ENCODE measurements around the gene CCNG1.
"Not testable (repeated sequence)": the region's sequence is repeated elsewhere in the genome, so short reads cannot be mapped to it uniquely, and the experiment has no call there.

The CCNG1 gene

DNA sequence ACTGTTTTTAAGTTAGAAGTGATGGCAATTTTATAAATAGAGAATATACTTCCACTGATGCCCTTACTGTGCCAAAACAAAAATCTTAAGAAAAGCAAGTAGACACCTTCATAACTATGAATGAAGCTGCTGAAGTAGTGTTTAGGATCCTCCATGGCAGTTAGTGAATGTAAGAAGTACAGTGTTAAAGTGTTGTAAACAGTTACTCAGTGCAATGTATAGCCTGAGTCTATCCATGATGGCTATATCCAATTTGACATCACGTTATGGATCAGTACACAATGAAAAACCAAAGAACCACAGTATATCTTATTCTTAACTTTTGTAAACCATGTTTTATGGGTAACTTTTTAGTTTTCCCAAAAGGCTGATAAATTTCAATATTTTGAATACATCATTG is 7.1 kb downstream of the CCNG1 start:
- no peak for DNase-seq

DNA sequence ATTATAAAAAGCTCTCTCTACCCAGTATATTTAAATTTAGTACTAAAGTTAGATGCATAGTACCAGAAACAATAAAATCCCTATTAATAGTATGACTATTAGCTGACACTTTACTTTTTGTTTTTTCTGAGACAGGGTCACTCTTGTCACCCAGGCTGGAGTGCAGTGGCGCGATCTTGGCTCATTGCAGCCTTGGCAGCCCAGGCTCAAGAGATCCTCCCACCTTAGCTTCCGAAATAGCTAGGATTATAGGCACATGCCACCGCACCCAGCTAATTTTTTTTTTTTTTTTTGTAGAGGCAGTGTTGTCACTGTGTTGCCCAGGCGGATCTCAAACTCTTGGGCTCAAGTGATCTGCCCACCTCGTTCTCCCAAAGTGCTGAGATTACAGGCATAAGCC is 8.0 kb downstream of the CCNG1 start:
- no peak for DNase-seq

- DNase-seq = no peak
These were observed 9.8 kb downstream of the CCNG1 start for GRCh38 chr5:163447191-163447590.

GRCh38 chr5:163447875-163448274 is 10.5 kb downstream of the CCNG1 start:
- DNase-seq = no peak

GRCh38 chr5:163448491-163448890 is 11.1 kb downstream of the CCNG1 start:
- DNase-seq = no peak

- no peak for DNase-seq
These were observed 14.1 kb downstream of the CCNG1 start for GRCh38 chr5:163451489-163451888.

GRCh38 chr5:163453705-163454104 is 16.3 kb downstream of the CCNG1 start:
- no peak for DNase-seq

- DNase-seq = not testable (repeated sequence)
These were observed 18.0 kb downstream of the CCNG1 start for GRCh38 chr5:163455406-163455805.

GRCh38 chr5:163456029-163456589 is 18.7 kb downstream of the CCNG1 start:
- DNase-seq = no peak

DNA sequence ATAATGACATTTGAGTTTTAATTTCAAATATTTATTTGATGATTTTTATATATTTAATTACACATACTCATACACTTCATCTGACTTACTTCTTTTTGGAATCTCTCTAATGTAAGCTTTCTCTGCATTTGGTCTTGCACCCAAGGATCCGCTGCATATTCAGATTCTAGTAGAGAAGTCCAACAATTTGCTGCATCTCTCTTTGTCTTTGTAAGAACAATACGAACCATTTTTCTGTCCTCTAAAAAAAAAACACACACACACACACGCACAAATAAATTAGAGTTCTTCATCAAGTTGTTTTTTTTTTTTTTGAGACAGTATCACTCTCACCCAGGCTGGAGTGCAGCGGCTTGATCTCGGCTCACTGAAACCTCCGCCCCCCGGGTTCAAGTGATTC is 19.4 kb downstream of the CCNG1 start:
- DNase-seq = no peak

GRCh38 chr5:163458778-163459385 is 21.5 kb downstream of the CCNG1 start:
- DNase-seq = peak; percentile 52

DNA sequence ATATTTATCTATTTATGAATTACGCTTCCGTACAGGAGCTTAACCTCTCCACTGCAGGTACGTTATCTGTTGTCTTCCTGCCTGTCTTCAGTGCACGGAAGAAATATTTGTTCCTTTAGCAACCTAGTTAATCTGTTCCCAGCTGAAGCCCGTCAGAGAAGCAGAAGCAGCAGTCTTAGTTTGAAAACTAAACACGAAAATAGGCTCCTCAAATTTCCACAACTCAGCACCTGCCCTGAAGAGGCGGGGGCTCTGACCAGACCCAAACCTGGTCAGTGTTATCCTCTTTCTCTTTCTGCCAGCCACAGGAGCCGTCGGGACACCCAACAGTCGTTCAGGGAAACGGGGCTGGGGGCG is 22.0 kb downstream of the CCNG1 start:
- DNase-seq = no peak

DNA sequence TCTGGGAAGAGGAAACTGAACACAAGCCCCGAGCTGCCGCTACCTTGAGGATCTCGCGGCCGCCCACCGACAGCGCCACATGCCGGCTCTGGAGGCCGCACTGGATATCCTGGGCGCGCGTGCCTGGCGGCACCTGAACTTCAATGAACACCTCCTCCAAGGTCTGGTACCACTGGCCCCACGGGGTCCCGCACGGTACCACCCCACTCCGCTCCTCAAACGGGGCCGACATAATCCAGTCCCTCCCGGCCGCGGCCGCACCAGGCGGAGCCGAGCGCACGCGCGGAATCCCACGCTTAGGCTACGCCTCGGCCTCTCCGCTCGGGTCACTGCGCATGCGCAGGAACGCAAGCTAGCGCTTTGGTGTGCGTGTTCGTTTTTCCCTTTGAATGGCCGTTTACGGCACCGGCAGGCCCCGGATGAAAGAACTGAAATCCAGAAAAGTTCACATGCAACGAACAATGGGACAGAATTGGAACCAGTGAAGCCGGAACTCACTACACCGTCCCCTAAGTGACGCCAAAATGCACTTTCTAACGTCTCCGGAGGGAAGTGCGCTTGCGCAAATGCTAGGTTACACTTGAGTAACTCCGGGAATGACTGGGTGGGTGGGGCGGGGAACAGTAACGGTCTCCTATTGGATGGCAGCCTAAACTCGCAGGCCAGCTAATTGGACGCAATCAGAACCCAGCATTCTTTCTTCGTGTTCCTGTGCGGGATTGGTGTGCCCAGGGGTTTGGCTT is 22.6 kb downstream of the CCNG1 start, which contains the start of gene NUDCD2:
TSS of gene NUDCD2 (minus strand) at position 284 of the 743 bp plus-strand sequence. CDS start at position 232, 52 bp downstream.
- DNase-seq = peak; percentile 99

- peak; percentile 68 for DNase-seq
These were observed 23.3 kb downstream of the CCNG1 start, which contains the start of gene HMMR for GRCh38 chr5:163460562-163461171. Gene HMMR, plus strand, starts transcription at chr5:163460632. Its CDS starts 61 bp downstream, at chr5:163460693.

DNA sequence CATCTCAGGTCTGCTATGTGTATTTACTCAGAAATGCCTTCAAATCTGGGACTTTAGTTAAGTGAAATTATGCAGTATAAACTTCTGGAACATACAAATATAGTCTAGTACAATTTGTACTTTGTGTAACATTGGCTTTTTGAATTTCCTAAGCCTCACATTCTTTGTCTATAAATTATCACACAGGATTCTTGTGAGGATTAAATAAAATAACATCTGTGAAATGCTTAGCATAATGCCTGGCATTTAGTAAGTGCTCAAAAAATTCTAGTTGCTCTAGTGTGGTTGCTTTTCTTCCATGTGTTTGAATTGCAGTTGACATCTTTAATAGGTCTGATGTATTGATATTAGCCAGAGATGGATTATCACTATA is 25.7 kb downstream of the CCNG1 start:
- DNase-seq = no peak

- no peak for DNase-seq
These were observed 30.3 kb downstream of the CCNG1 start for GRCh38 chr5:163467682-163468081.

GRCh38 chr5:163473635-163474243 is 36.3 kb downstream of the CCNG1 start:
- DNase-seq = peak; percentile 54

GRCh38 chr5:163475411-163475810 is 38.0 kb downstream of the CCNG1 start:
- DNase-seq = no peak

DNA sequence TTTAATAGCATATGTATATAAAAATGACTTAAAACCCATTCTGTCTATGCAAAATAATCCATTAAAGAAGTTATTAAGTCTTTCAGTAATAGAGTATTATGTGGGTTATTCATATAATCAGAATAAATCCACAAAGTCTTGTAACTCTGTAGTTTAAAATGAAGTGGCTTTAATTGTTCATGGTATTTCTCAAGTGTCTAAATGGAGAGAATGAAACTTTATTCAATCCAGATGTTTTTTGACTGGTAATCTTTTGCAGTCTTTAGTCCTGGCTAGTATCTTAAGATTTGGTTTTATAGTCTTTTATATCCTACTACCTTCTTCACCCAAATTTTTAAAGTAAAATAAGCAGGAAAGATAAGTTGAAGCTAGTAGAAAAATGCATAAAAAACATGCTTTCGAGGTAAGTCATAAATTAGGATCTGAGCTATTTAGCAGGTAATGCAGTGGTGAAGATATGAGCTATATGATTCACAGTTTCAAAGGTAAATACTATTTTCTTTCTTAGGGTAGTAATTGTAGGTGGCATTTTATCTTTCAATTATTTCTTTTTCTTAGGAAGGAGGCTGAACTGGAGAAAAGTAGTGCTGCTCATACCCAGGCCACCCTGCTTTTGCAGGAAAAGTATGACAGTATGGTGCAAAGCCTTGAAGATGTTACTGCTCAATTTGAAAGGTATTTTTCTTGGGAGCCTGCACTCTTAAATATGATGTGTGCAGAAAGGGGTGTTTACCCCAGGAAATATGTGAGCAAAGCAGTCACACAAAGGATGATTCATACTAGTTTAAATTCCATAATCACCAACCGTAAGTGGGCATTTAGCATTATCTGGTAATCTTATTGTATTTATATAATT is 41.0 kb downstream of the CCNG1 start:
- DNase-seq = no peak

- DNase-seq = no peak
These were observed 41.5 kb downstream of the CCNG1 start for GRCh38 chr5:163478982-163479271.

GRCh38 chr5:163489055-163489744 is 51.8 kb downstream of the CCNG1 start:
- DNase-seq = peak; percentile 65

DNA sequence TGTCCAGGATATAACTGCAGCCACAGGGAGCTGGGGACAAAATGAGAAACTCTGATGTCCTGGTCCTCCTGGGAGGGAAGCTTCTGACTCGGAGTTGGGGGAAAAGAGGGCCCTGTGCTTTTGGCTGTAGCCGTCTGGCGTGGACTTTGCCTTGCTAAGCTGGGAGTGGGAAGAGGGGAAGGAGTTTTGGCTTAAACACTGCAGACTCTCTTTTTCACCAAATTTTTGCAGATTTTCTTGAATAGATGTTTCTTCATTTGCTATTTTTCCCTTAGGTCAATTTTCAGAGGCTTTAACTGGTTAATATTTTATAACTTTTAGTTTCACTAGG is 52.3 kb downstream of the CCNG1 start:
- no peak for DNase-seq

Data from hematopoietic multipotent progenitor cell treated with erythropoietin and hydrocortisone succinate and interleukin-3 and kit ligand, for 6 days (in vitro differentiated cells).